ENCODE results near the gene GLTPD2.

The GLTPD2 gene

DNA sequence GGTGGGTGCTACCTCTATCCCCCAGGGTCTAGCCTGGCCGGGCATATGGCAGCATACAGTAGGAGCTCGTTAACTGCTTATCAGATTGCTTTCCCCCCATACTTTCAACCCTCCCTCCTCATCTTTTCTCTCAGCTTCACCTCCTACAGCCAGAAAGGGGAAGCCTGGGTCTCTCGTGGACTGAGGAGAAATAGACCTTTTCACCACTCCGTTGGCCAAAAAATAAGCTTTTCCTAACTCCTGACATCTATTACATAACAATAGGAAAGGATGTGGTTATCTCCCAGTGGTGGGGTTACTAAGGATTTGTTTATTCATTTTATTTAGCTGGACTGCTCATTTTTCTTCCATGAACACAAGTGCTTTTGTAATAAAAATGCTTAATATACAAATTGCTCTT is 40.1 kb upstream of the GLTPD2 start:
- H3K4me3 ChIP-seq (ENCODE audit: low read depth, low read length) = no peak overlapping the region
- no peaks in the 10 kb centered on the region for H3K9me3 ChIP-seq
- H3K27me3 ChIP-seq = peaks cover 32% of the 10 kb centered on the region
- no peak for TF ChIP-seq CTCF (IDR thresholded peaks at IDR 0.05; ENCODE audit: low read depth, low read length)
- H3K4me1 ChIP-seq = no peaks in the 10 kb centered on the region
- no peaks in the 10 kb centered on the region for H3K36me3 ChIP-seq
- DNase-seq = no peak

DNA sequence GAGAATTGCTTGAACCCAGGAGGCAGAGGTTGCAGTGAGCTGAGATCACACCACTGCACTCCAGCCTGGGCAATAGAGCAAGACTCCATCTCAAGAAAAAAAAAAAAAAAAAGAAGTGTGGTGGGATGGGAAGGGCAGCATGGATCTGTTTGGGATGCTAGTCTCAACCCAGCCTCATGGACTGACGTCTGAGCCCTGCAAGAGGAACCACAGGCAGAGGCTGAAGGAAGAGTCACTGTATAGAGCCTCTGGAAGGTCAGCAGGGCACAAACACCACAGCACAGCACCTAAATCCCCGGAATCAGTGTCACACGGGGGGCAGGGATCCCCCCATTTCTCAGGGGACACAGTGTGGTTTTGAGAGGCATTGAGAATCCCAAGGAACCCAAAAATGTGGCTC is 38.2 kb upstream of the GLTPD2 start:
- Histone ChIP-seq H3K4me3 (ENCODE audit: low read depth, low read length) (no peak overlapping the region), H3K4me1 (no peaks in the 10 kb centered on the region), H3K36me3 (no peaks in the 10 kb centered on the region), H3K27me3 (peaks cover 43% of the 10 kb centered on the region), H3K9me3 (no peaks in the 10 kb centered on the region)
- no peak for DNase-seq
- TF ChIP-seq CTCF (IDR thresholded peaks at IDR 0.05; ENCODE audit: low read depth, low read length) = no peak

GRCh38 chr17:4751932-4752331 is 36.8 kb upstream of the GLTPD2 start:
- Histone ChIP-seq H3K4me3 (ENCODE audit: low read depth, low read length) (no peak overlapping the region), H3K27me3 (peaks cover 43% of the 10 kb centered on the region), H3K36me3 (no peaks in the 10 kb centered on the region), H3K9me3 (no peaks in the 10 kb centered on the region), H3K4me1 (no peaks in the 10 kb centered on the region)
- no peak for DNase-seq
- TF ChIP-seq CTCF (IDR thresholded peaks at IDR 0.05; ENCODE audit: low read depth, low read length) = no peak

DNA sequence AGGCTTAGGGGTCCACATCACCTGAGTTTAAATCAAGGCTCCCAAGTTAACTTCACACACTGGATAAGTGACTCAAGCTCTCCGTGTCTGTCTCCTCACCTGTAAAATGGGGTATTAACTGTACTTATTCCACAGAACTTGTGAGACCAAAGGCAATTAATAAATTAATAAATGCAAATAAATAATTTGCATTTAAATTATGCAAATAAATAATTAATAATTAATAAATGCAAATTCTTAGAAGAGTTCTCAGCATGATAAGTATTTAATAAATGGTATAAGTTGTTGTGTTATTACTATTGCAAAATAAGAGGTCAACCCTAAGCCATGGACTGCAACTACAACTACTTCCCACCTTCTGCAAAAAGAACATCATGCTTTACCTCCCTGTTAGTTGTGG is 35.4 kb upstream of the GLTPD2 start:
- Histone ChIP-seq H3K27me3 (peaks cover 45% of the 10 kb centered on the region), H3K36me3 (no peaks in the 10 kb centered on the region), H3K4me3 (ENCODE audit: low read depth, low read length) (no peak overlapping the region), H3K9me3 (no peaks in the 10 kb centered on the region), H3K4me1 (no peaks in the 10 kb centered on the region)
- TF ChIP-seq CTCF (IDR thresholded peaks at IDR 0.05; ENCODE audit: low read depth, low read length) = no peak
- DNase-seq = no peak

GRCh38 chr17:4759776-4760236 is 29.0 kb upstream of the GLTPD2 start:
- no peak for DNase-seq
- TF ChIP-seq CTCF (IDR thresholded peaks at IDR 0.05; ENCODE audit: low read depth, low read length) = no peak
- no peaks in the 10 kb centered on the region for H3K9me3 ChIP-seq
- no peaks in the 10 kb centered on the region for H3K36me3 ChIP-seq
- no peak overlapping the region for H3K4me3 ChIP-seq (ENCODE audit: low read depth, low read length)
- H3K27me3 ChIP-seq = peaks cover 41% of the 10 kb centered on the region
- no peaks in the 10 kb centered on the region for H3K4me1 ChIP-seq

DNA sequence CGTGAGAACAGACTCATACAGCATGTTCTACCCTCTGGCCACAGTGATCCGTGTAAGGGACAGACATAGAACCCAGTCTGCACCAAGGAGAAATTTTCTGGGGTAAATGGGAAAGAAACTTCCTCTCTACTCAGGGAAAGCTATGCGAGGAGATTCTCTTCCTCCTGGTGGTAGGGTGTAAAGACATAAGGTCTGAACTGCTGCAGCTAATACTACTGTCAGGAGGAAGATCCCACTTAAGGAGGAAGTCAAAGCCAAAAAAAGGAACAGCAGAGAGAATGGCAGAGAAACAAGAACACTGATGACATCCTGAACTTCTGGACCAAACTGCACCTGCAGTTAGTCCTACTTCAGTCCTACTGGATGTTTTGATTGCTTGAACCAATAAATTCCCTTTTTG is 24.2 kb upstream of the GLTPD2 start:
- TF ChIP-seq CTCF (IDR thresholded peaks at IDR 0.05; ENCODE audit: low read depth, low read length) = no peak
- H3K4me3 ChIP-seq (ENCODE audit: low read depth, low read length) = no peak overlapping the region
- H3K27me3 ChIP-seq = peaks cover 26% of the 10 kb centered on the region
- no peak for DNase-seq
- H3K9me3 ChIP-seq = no peaks in the 10 kb centered on the region
- H3K4me1 ChIP-seq = no peaks in the 10 kb centered on the region
- H3K36me3 ChIP-seq = no peaks in the 10 kb centered on the region

All from BE2C (cell line).